WI38 (cell line): ENCODE measurements around the gene CCDC122.
"Not testable (repeated sequence)": the region's sequence is repeated elsewhere in the genome, so short reads cannot be mapped to it uniquely, and the experiment has no call there.

Experiments used
- H3K4me3 ChIP-seq: 2 replicates; pipeline ENCODE4 v1.5.1; 2011; ENCODE audit warnings: low read depth, mild to moderate bottlenecking, control low read depth, low read length
- CTCF ChIP-seq: IDR thresholded peaks from 2 replicates; pipeline ENCODE4 v1.5.1; 2012; ENCODE audit warnings: low read depth, mild to moderate bottlenecking, control low read depth, low read length

The CCDC122 gene

DNA sequence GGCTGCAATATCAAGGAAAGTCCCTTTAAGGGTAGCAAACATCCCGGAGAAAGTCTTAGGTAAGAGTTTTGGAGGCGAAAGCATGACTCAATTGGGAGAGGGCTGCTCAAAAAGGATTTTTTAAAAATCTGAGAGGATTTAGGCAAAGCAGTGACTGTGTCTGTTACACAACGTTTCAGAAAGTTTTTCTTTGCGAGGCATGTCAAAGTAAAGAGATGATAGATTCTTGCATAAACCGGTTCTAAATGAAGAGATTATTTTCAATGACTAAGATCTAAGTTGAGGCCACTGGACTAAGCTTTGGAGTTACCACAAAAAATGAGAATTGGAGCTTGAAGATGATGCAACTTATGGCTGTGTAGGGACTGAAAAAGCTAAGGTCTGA lies 49.1 kb downstream of the CCDC122 start:
- H3K4me3 ChIP-seq: no peak overlapping the region
- no peak for TF ChIP-seq CTCF

DNA sequence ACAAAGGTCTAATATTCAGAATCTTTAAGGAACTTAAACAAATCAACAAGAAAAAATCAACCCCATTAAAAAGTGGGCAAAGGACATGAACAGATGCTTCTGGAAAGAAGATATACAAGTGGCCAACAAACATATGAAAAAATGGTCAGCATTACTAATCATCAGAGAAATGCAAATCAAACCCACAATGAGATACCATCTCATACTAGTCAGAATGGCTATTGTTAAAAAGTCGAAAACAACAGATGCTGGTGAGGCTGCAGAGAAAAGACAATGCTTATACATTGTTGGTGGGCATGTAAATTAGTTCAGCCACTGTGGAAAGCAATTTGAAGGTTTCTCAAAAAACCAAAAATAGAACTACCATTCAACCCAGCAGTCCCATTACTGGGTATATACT lies 54.9 kb downstream of the CCDC122 start:
- H3K4me3 ChIP-seq: not testable (repeated sequence)

GRCh38 chr13:43822969-43823368 lies 56.6 kb downstream of the CCDC122 start:
- no peak overlapping the region for H3K4me3 ChIP-seq
- no peak for TF ChIP-seq CTCF

DNA sequence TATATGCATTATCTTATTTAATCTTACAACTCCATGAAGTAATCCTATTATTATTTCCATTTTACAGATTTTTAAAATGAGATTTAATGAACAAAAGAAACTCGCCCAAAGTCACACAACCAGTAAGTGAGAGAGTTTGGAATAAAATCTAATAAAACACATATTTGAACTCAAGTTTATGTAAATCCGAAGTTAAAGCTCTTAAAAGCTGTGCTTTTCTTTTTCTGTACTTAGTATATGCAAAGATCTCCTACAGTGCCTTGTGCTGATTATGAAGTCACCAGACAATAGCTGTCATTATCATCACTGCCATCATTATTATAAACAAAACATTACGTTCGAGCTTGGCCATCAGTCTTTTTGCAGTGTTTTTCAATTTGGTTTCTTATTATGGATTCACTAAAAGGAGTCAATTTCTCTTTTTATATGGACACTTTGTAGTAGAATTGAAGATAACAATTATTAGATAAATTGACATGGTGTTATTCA lies 63.1 kb downstream of the CCDC122 start:
- H3K4me3 ChIP-seq: no peak overlapping the region
- TF ChIP-seq CTCF: no peak

DNA sequence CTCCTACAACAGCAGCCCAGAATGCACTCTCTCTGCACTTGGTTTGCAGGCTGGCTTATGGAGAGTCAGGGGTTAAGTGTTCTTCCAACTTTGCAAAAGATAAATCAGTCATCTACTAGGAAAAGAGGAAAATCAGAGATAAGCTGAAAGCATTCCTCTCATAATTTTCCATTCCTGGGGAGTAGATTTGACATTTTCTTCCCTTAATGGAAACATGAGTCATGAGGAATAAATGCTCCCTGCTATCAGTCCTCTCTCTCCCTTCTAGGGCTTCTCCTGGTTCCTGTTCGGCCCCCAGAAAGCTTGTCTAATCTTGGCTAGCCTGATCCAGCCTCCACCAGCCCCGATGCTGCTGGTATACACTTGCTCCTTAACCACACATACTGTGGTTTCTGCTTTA lies 64.3 kb downstream of the CCDC122 start:
- no peak for TF ChIP-seq CTCF
- H3K4me3 ChIP-seq: no peak overlapping the region

GRCh38 chr13:43808676-43809075 lies 70.9 kb downstream of the CCDC122 start:
- H3K4me3 ChIP-seq: no peak overlapping the region
- TF ChIP-seq CTCF: no peak

- H3K4me3 ChIP-seq: no peak overlapping the region
- TF ChIP-seq CTCF: no peak
These were observed 73.8 kb downstream of the CCDC122 start for GRCh38 chr13:43805681-43806128.

GRCh38 chr13:43805071-43805468 lies 74.5 kb downstream of the CCDC122 start:
- no peak overlapping the region for H3K4me3 ChIP-seq
- TF ChIP-seq CTCF: no peak
